Activated T-cell treated with anti-CD3 and anti-CD28 coated beads, Interleukin-2, amount 50 U/mL, for 24 hours (primary cell): ENCODE data around the gene TP53TG3D.
"Not testable (repeated sequence)": the region's sequence is repeated elsewhere in the genome, so short reads cannot be mapped to it uniquely, and the experiment has no call there.

Source experiments
- DNase-seq: peaks from one replicate; pipeline ENCODE4 v3.0.0-alpha.2; 2020
- H3K27ac Mint-ChIP-seq: 2 replicates; pipeline ENCODE4 v1.8.0; 2020; ENCODE audit warnings: mild to moderate bottlenecking, mixed read lengths
- H3K27me3 Mint-ChIP-seq: 2 replicates; pipeline ENCODE4 v1.8.0; 2020; ENCODE audit warnings: mixed read lengths
- H3K36me3 Mint-ChIP-seq: 2 replicates; pipeline ENCODE4 v1.8.0; 2020; ENCODE audit warnings: low read depth, mixed read lengths
- H3K4me1 Mint-ChIP-seq: 2 replicates; pipeline ENCODE4 v1.8.0; 2020; ENCODE audit warnings: low read depth, mixed read lengths
- H3K4me3 Mint-ChIP-seq: 2 replicates; pipeline ENCODE4 v1.8.0; 2020; ENCODE audit warnings: mild to moderate bottlenecking, moderate library complexity, mixed read lengths
- H3K9me3 Mint-ChIP-seq: 2 replicates; pipeline ENCODE4 v1.8.0; 2020; ENCODE audit warnings: mixed read lengths

Gene TP53TG3D

GRCh38 chr16:32252986-32253385 lies at the start of gene TP53TG3D:
Gene TP53TG3D, plus strand, starts transcription at chr16:32253286. Its CDS starts 68 bp downstream, at chr16:32253354.
- not testable (repeated sequence) for H3K4me3 Mint-ChIP-seq, H3K9me3 Mint-ChIP-seq, H3K27me3 Mint-ChIP-seq, DNase-seq, H3K36me3 Mint-ChIP-seq, H3K4me1 Mint-ChIP-seq, H3K27ac Mint-ChIP-seq

GRCh38 chr16:32253507-32253906 lies 421 bp downstream of the TP53TG3D start:
- H3K4me1 Mint-ChIP-seq, H3K27me3 Mint-ChIP-seq, DNase-seq, H3K27ac Mint-ChIP-seq, H3K9me3 Mint-ChIP-seq, H3K4me3 Mint-ChIP-seq, H3K36me3 Mint-ChIP-seq: not testable (repeated sequence)

- not testable (repeated sequence) for DNase-seq, H3K4me1 Mint-ChIP-seq, H3K27me3 Mint-ChIP-seq, H3K4me3 Mint-ChIP-seq, H3K27ac Mint-ChIP-seq, H3K9me3 Mint-ChIP-seq, H3K36me3 Mint-ChIP-seq
Measured at GRCh38 chr16:32261526-32261925, 8.4 kb downstream of the TP53TG3D start.

- not testable (repeated sequence) for H3K27ac Mint-ChIP-seq, H3K9me3 Mint-ChIP-seq, H3K4me1 Mint-ChIP-seq, H3K27me3 Mint-ChIP-seq, H3K36me3 Mint-ChIP-seq, DNase-seq, H3K4me3 Mint-ChIP-seq
Measured at GRCh38 chr16:32263552-32263951, 10.5 kb downstream of the TP53TG3D start.

- peak overlapping the region; percentile 71 for H3K27ac Mint-ChIP-seq
- H3K36me3 Mint-ChIP-seq, DNase-seq, H3K4me1 Mint-ChIP-seq, H3K27me3 Mint-ChIP-seq, H3K9me3 Mint-ChIP-seq, H3K4me3 Mint-ChIP-seq: not testable (repeated sequence)
Measured at GRCh38 chr16:32281910-32282309, 28.8 kb downstream of the TP53TG3D start.

GRCh38 chr16:32283024-32283423 lies 29.9 kb downstream of the TP53TG3D start:
- H3K27me3 Mint-ChIP-seq, H3K36me3 Mint-ChIP-seq, H3K4me3 Mint-ChIP-seq, H3K4me1 Mint-ChIP-seq, H3K9me3 Mint-ChIP-seq, H3K27ac Mint-ChIP-seq, DNase-seq: not testable (repeated sequence)

GRCh38 chr16:32283917-32284495 lies 30.9 kb downstream of the TP53TG3D start:
- not testable (repeated sequence) for H3K4me1 Mint-ChIP-seq, H3K4me3 Mint-ChIP-seq, DNase-seq, H3K27ac Mint-ChIP-seq, H3K36me3 Mint-ChIP-seq, H3K9me3 Mint-ChIP-seq, H3K27me3 Mint-ChIP-seq

GRCh38 chr16:32284800-32285796 lies 32.0 kb downstream of the TP53TG3D start:
- not testable (repeated sequence) for H3K4me3 Mint-ChIP-seq, H3K9me3 Mint-ChIP-seq, H3K27me3 Mint-ChIP-seq, H3K27ac Mint-ChIP-seq, H3K4me1 Mint-ChIP-seq, H3K36me3 Mint-ChIP-seq
- DNase-seq = peak; percentile 16

GRCh38 chr16:32286193-32286592 lies 33.1 kb downstream of the TP53TG3D start:
- not testable (repeated sequence) for H3K36me3 Mint-ChIP-seq, H3K4me1 Mint-ChIP-seq, H3K27me3 Mint-ChIP-seq, H3K27ac Mint-ChIP-seq, H3K9me3 Mint-ChIP-seq, DNase-seq, H3K4me3 Mint-ChIP-seq

GRCh38 chr16:32287743-32288142 lies 34.7 kb downstream of the TP53TG3D start:
- H3K27ac Mint-ChIP-seq, H3K36me3 Mint-ChIP-seq, H3K4me3 Mint-ChIP-seq, H3K4me1 Mint-ChIP-seq, H3K27me3 Mint-ChIP-seq, H3K9me3 Mint-ChIP-seq: not testable (repeated sequence)
- DNase-seq = peak; percentile 17

- DNase-seq = peak; percentile 7
- H3K36me3 Mint-ChIP-seq, H3K9me3 Mint-ChIP-seq, H3K27me3 Mint-ChIP-seq, H3K4me1 Mint-ChIP-seq, H3K4me3 Mint-ChIP-seq, H3K27ac Mint-ChIP-seq: not testable (repeated sequence)
Measured at GRCh38 chr16:32289197-32289596, 36.1 kb downstream of the TP53TG3D start.

GRCh38 chr16:32302776-32303175 lies 49.7 kb downstream of the TP53TG3D start:
- not testable (repeated sequence) for H3K27ac Mint-ChIP-seq, DNase-seq, H3K4me1 Mint-ChIP-seq, H3K36me3 Mint-ChIP-seq, H3K27me3 Mint-ChIP-seq, H3K4me3 Mint-ChIP-seq, H3K9me3 Mint-ChIP-seq
